ENCODE data around the gene DNAJC12. TPM values are rescaled to one million over a fixed set of nuclear protein-coding genes. Genes with fewer than 3 reads are reported as not detected.

DNAJC12 gene
- total and polyA plus RNA-seq, 2 of the 8 experiments (the other 6 are each of a cell fraction or from before 2014, with no cell fraction given): 0.86 to 4.2 TPM

- DNase-seq (ENCODE audit: low read depth in 1 of 2, low spot score in 2 of 2): no peak
- Histone ChIP-seq H3K4me1 (replicated peaks in 1 of 4; ENCODE audit: control insufficient read depth in 3 of 4, insufficient read depth in 4 of 4, low read length in 3 of 4) (no peaks in the 10 kb centered on the region), H2BK20ac (ENCODE audit: low read length) (no peak overlapping the region), H3K27me3 (replicated peaks in 1 of 4; ENCODE audit: control insufficient read depth in 3 of 4, extremely low read depth in 1 of 4, insufficient read depth in 3 of 4, low read length in 3 of 4) (no peaks in the 10 kb centered on the region), H3K56ac (replicated peaks; ENCODE audit: insufficient read length, low read depth, low read length) (no peak overlapping the region), H3K36me3 (ENCODE audit: control insufficient read depth in 2 of 4, insufficient read depth in 4 of 4, low read length in 3 of 4) (no peaks in the 10 kb centered on the region), H3K79me1 (ENCODE audit: low read depth, low read length) (no peaks in the 10 kb centered on the region), H3K79me2 (ENCODE audit: control insufficient read depth in 1 of 2, insufficient read depth in 2 of 2, low read length in 2 of 2) (no peaks in the 10 kb centered on the region), H2BK12ac (ENCODE audit: low read depth, low read length) (no peak overlapping the region), H2AK5ac (ENCODE audit: low read depth, low read length) (no peak overlapping the region), H3K27ac (ENCODE audit: low read depth, low read length) (no peak overlapping the region), H3K4ac (replicated peaks; ENCODE audit: insufficient read length, low read depth, low read length) (no peak overlapping the region), H3K9ac (replicated peaks in 1 of 4; ENCODE audit: extremely low read depth in 1 of 4, low read depth in 3 of 4, low read length in 3 of 4) (no peak overlapping the region), H3K4me3 (ENCODE audit: extremely low read depth in 1 of 4, insufficient read depth in 2 of 4, low read depth in 3 of 4, low read length in 4 of 4) (no peak overlapping the region), H3K14ac (ENCODE audit: insufficient read length) (no peak overlapping the region), H3K4me2 (ENCODE audit: insufficient read depth in 1 of 2, low read depth in 2 of 2, low read length in 2 of 2) (no peak overlapping the region), H2BK120ac (replicated peaks; ENCODE audit: low read depth, low read length) (no peak overlapping the region), H3K18ac (ENCODE audit: extremely low read depth, low read length) (no peak overlapping the region), H4K8ac (ENCODE audit: extremely low read depth, insufficient read depth, low read length) (no peak overlapping the region), H4K91ac (replicated peaks; ENCODE audit: insufficient read length, low read length) (no peak overlapping the region), H2BK5ac (ENCODE audit: low read depth, low read length) (no peak overlapping the region), H3K9me3 (ENCODE audit: insufficient read depth in 2 of 2, low read depth in 1 of 2, low read length in 1 of 2) (no peaks in the 10 kb centered on the region), H2BK15ac (ENCODE audit: low read length) (no peak overlapping the region), H2AFZ (ENCODE audit: low read length) (no peak overlapping the region), H4K5ac (ENCODE audit: insufficient read length, low read depth, low read length) (no peak overlapping the region), H3K23me2 (ENCODE audit: low read depth, low read length) (no peaks in the 10 kb centered on the region; the same call in 1 of the 2 replicates), H4K20me1 (replicated peaks in 1 of 2; ENCODE audit: control insufficient read depth in 1 of 2, insufficient read depth in 2 of 2, low read length in 2 of 2) (no peaks in the 10 kb centered on the region), H3K23ac (ENCODE audit: insufficient read length) (no peak overlapping the region)
- WGBS, 2 experiments (ENCODE audit: extremely low coverage in 1 of 2, insufficient coverage in 1 of 2, insufficient read length in 1 of 2, insufficient replicate concordance in 2 of 2, low coverage in 1 of 2, low lambda C conversion rate in 2 of 2, missing lambda C conversion rate in 1 of 2): 89% methylated on average over 3 of the region's 3 CpGs; no CpG with 5 or more reads in 1 of the 2 experiments
- ChIA-PET CTCF (ENCODE audit: partially characterized antibody) (interaction anchor here (0.6 to 5.2 kb wide), 7 partner anchors 9 to 233 kb away, joined by 3 to 28 read pairs (median 5); partner anchors contain the start of gene CTNNA3), POLR2A (ENCODE audit: partially characterized antibody) (no interaction called here)
- no peak for FAIRE-seq
- no peak for TF ChIP-seq CHD2 (IDR thresholded peaks at IDR 0.05; ENCODE audit: low read length)
- TF ChIP-seq RNF2 (IDR thresholded peaks at IDR 0.05; ENCODE audit: borderline replicate concordance, low read depth, low read length, missing control alignments, poor library complexity, severe bottlenecking): no peak
- TF ChIP-seq JUND (IDR thresholded peaks at IDR 0.05; ENCODE audit: low read length): no peak
- TF ChIP-seq SP4 (IDR thresholded peaks at IDR 0.05; ENCODE audit: low read length): no peak
- no peak for TF ChIP-seq SUZ12 (IDR thresholded peaks at IDR 0.05; ENCODE audit: low read length)
- no peak for TF ChIP-seq SIX5 (IDR thresholded peaks at IDR 0.05; ENCODE audit: low read depth, low read length)
- TF ChIP-seq CBX5 (IDR thresholded peaks at IDR 0.05; ENCODE audit: low read depth, low read length): no peak
- no peak for TF ChIP-seq BRCA1 (IDR thresholded peaks at IDR 0.05; ENCODE audit: low read depth, low read length)
- no peak for TF ChIP-seq TAF1 (IDR thresholded peaks at IDR 0.05; ENCODE audit: low read depth, low read length)
These were observed 66.8 kb downstream of the DNAJC12 start for GRCh38 chr10:67771200-67771599.
